Psoas muscle (tissue), 8 donors: ENCODE data around the gene NT5DC4. TPM values are rescaled to one million over a fixed set of nuclear protein-coding genes. Genes with fewer than 3 reads are reported as not detected.
A peak's percentile ranks its signal among the peaks of the same experiment; 100 is the strongest.

Source experiments
- ATAC-seq, 4 donors: fragments of 200-7000 bp; cut with Tn5 transposase; one replicate each; pipeline ENCODE4 v1.9.1; 2020; ENCODE audit warnings: moderate library complexity in 3 of 4, mild to moderate bottlenecking in 2 of 4
- DNase-seq, 2 donors: peaks; one replicate each; pipeline ENCODE4 v3.0.0-alpha.2; 2020
- H3K27ac ChIP-seq: fragments of 200-600 bp; one replicate; pipeline ENCODE4 v1.8.0; 2022
- H3K27me3 ChIP-seq, 3 donors: fragments of 200-600 bp in 1 of 3; one replicate each; pipeline versions ENCODE4 v1.6.1 to v1.8.0; 2013 to 2022; ENCODE audit warnings: low read length in 2 of 3, mild to moderate bottlenecking in 2 of 3, moderate library complexity in 1 of 3; ENCODE audit not compliant: insufficient read depth in 3 of 3
- H3K36me3 ChIP-seq, 2 donors: fragments of 200-600 bp in 1 of 2; one replicate each; pipeline versions ENCODE4 v1.6.1 to v1.8.0; 2013 to 2022; ENCODE audit warnings: low read depth in 1 of 2, mild to moderate bottlenecking in 1 of 2, moderate library complexity in 1 of 2; ENCODE audit not compliant: insufficient read depth in 1 of 2
- H3K4me1 ChIP-seq: fragments of 200-600 bp; one replicate; pipeline ENCODE4 v1.8.0; 2022
- H3K4me3 ChIP-seq: fragments of 200-600 bp; one replicate; pipeline ENCODE4 v1.8.0; 2022; ENCODE audit warnings: mild to moderate bottlenecking
- H3K9me3 ChIP-seq: fragments of 200-600 bp; one replicate; pipeline ENCODE4 v1.8.0; 2022
- WGBS, 3 donors: extraction: QIAGEN DNeasy Blood & Tissue Kit; methylation state at CpG; one replicate each; pipeline versions ENCODE4 v1.1.6 to v1.1.7; 2013; 5-methylcytosine and 5-hydroxymethylcytosine counted together
- intact Hi-C, 2 donors: fragments of 100-400 bp; cut with DNase I; formaldehyde crosslinking; loops; one replicate each; pipeline versions ENCODE4 v1.11.0 to v1.14.2; 2022
- polyA plus RNA-seq, 3 donors: library from polyadenylated mRNA; stranded (reverse); fragments of 200-250 nt; gene quantifications; one replicate each; pipeline ENCODE4 v1.2.3, GENCODE V29; 2013
- total RNA-seq, 4 donors: library from RNA; stranded (reverse); fragmentation: NEBNext Ultra II Directional in 2 of 4; extraction: Animal tissue kit (Norgen Biotek cat#: 25700) in 2 of 4; gene quantifications; one replicate each; pipeline versions ENCODE4 v1.2.1 to v1.2.4, GENCODE V29; 2021 to 2023
- TF ChIP-seq, protein P1 (sequence below): fragments of 200-600 bp; IDR thresholded peaks from one replicate; pipeline ENCODE4 v1.8.0; 2022; ENCODE audit warnings: antibody characterized with exemption
- donor health status: healthy with polysubstance abuse.
- donor health status: DM: no; HTN: no; CAD: no; lungs with moderate emphysema.
- donor health status: Bipolar disorder and iron deficiency.
- donor health status: healthy.
- donor health status: DM: yes; HTN: yes; CAD: no.
- donor health status: DM: no; HTN: no; CAD: no.
- donor health status: DM: no; HTN: no; CAD: no.
- donor health status: DM: yes; HTN: yes; CAD: no.

Gene NT5DC4
- total and polyA plus RNA-seq, 7 donors, result not detected

DNA sequence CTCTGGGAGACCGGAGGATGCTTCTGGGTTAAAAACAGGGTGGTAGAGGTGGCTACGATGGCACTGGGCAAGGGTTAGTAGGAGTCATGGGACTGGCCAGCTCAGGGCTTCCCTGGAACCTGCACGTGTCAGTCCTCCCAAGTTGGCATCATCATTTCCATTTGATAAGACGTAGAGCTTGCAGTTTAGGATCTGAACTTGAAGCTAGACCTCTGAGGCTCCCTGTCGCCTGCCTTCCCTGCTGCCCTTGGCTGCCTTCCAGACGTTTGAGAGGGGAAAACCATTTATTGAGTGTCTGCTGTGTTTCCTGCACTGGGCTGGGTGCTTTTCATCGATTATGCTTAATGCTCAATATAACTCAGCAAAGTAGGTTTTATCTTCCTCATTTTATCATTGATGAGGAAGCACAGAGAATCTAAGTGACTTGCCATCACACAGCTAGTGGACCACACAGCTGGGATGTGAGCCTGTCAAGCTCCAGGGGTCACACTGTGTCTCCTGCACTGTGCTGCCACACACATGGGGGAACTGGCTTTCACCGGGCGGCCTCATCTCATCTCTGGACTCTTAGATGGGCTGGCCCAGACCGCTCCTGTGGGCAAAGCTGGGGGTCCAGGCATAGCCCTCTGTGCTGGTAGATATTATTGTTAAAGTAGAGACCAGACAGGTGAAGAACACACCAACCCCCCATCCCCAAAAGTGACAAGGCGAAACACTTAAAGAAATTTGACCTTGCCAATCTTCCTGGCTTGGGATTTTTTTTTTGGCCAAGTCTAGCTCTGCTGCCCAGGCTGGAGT is 7.8 kb downstream of the NT5DC4 start:
- ATAC-seq, result no peak
- Histone ChIP-seq H3K36me3 (no peaks in the 10 kb centered on the region), H3K9me3 (no peaks in the 10 kb centered on the region), H3K4me1 (no peaks in the 10 kb centered on the region), H3K4me3 (no peak overlapping the region), H3K27ac (no peak overlapping the region), H3K27me3 (no peaks in the 10 kb centered on the region)
- intact Hi-C loops, result loop anchor here in 1 of 2 donors (5.0 kb wide), 1 partner anchor 126 kb away; no protein-coding TSS in a partner anchor
- TF ChIP-seq, protein P1, sequence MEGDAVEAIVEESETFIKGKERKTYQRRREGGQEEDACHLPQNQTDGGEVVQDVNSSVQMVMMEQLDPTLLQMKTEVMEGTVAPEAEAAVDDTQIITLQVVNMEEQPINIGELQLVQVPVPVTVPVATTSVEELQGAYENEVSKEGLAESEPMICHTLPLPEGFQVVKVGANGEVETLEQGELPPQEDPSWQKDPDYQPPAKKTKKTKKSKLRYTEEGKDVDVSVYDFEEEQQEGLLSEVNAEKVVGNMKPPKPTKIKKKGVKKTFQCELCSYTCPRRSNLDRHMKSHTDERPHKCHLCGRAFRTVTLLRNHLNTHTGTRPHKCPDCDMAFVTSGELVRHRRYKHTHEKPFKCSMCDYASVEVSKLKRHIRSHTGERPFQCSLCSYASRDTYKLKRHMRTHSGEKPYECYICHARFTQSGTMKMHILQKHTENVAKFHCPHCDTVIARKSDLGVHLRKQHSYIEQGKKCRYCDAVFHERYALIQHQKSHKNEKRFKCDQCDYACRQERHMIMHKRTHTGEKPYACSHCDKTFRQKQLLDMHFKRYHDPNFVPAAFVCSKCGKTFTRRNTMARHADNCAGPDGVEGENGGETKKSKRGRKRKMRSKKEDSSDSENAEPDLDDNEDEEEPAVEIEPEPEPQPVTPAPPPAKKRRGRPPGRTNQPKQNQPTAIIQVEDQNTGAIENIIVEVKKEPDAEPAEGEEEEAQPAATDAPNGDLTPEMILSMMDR, result no peak
- DNase-seq, result no peak
- 56 to 61% (median 56%) methylated on average over 11 of the region's 11 CpGs for WGBS, 3 donors

DNA sequence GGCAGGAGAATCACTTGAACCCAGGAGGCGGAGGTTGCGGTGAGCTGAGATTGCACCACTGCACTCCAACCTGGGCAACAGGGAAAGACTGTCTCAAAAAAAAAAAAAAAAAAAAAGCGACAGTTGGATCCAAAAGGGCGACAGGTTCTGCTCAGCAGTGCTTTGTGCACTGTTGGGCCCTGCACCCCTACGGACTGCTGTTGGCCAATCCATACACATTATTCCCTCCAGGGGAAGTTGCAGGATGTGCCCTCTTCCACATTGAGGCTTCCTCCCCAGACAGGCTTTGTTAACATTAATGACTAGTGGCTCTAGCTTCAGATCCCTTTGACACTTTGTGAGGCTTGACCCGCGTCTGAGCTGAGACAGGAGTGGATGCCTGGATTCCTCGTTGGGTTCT is 9.4 kb downstream of the NT5DC4 start:
- ATAC-seq, result no peak
- intact Hi-C loops, result no loop called here
- no peak for DNase-seq
- WGBS, 3 donors, result 76 to 80% (median 79%) methylated on average over 6 to 8 of the region's 8 CpGs
- Histone ChIP-seq H3K27me3 (no peaks in the 10 kb centered on the region), H3K36me3 (no peaks in the 10 kb centered on the region), H3K27ac (no peak overlapping the region), H3K9me3 (no peaks in the 10 kb centered on the region), H3K4me3 (no peak overlapping the region), H3K4me1 (no peaks in the 10 kb centered on the region)
- TF ChIP-seq, protein P1, result no peak

DNA sequence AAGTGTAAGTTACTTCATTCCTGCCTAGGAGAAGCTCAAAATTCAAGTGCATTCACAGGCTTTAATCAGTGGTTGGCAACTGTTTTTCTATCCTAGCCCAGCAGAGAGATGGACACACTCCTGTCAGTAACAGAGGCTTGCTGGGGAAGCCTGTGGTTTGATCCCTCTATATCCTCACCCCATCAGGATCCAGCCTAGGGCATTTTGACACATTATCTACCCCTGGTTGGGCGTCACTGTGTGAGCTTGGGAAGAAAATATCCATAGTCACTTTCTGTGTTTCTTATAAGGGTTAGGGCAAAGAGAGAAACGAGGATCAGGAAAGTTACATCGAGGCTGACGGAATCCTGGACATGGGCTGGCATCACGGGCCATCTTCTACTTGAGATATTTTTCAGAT is 10.0 kb downstream of the NT5DC4 start:
- 83 to 92% (median 84%) methylated on average over 5 of the region's 5 CpGs for WGBS, 3 donors
- TF ChIP-seq, protein P1, result no peak
- Histone ChIP-seq H3K27ac (no peak overlapping the region), H3K36me3 (no peaks in the 10 kb centered on the region), H3K4me3 (no peak overlapping the region), H3K27me3 (no peaks in the 10 kb centered on the region), H3K4me1 (no peaks in the 10 kb centered on the region), H3K9me3 (no peaks in the 10 kb centered on the region)
- DNase-seq (no peak), ATAC-seq (no peak)
- intact Hi-C loops, result no loop called here

DNA sequence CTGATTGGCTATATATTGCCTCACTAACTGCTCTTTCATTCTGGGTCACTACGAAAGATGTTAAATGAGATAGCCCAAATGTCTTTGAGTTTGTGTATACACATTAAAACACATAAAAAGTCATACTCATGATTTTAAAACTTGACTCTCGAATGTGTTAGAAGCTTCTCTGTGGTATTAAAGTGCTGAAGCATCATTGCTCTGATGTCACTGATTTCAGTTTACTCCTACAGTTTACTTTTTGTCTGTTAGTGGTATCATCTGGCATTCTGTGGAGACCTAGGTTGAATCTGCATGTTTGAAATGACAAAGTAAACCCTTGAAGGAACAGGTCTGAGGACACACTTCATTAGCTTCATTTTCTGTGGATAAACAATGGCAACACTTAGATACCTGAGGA is 10.7 kb downstream of the NT5DC4 start:
- no peak for ATAC-seq
- Histone ChIP-seq H3K27me3 (no peaks in the 10 kb centered on the region), H3K4me3 (no peak overlapping the region), H3K4me1 (no peaks in the 10 kb centered on the region), H3K27ac (no peak overlapping the region), H3K36me3 (no peaks in the 10 kb centered on the region), H3K9me3 (no peaks in the 10 kb centered on the region)
- intact Hi-C loops, result no loop called here
- DNase-seq, result no peak
- 88 to 91% (median 91%) methylated on average over 2 of the region's 2 CpGs for WGBS, 3 donors
- TF ChIP-seq, protein P1, result no peak

DNA sequence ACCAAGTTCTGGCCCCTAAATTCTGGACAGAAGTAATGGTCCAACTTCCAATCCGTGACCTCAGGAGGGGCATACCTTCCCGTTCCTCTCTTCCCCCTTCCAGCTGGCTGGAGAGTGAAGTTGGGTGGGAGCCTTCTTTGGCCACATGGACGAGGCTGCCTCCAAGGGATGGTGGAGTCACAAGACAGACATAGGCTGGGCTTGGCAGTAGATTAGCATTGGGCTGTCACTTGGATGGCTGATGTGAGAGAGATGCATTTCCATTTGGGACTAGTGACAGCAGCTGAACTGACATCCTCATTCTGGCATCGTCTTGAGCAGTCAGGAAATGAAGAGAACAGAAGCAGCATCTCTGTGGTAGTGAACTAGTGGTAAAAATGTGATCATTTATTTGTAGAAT is 12.6 kb downstream of the NT5DC4 start:
- ATAC-seq (peak in 1 of 4 donors; percentile 42), DNase-seq (no peak)
- Histone ChIP-seq H3K4me3 (no peak overlapping the region), H3K36me3 (no peaks in the 10 kb centered on the region), H3K27ac (no peak overlapping the region), H3K4me1 (no peaks in the 10 kb centered on the region), H3K27me3 (no peaks in the 10 kb centered on the region), H3K9me3 (no peaks in the 10 kb centered on the region)
- TF ChIP-seq, protein P1, result no peak
- intact Hi-C loops, result no loop called here
- WGBS, 3 donors, result 22 to 33% (median 28%) methylated on average over 4 of the region's 4 CpGs
